Measurements from ENCODE around the gene RTN4R. TPM values are rescaled to one million over a fixed set of nuclear protein-coding genes. Genes with fewer than 3 reads are reported as not detected.
"Not testable (repeated sequence)": the region's sequence is repeated elsewhere in the genome, so short reads cannot be mapped to it uniquely, and the experiment has no call there.

RTN4R gene
- total RNA-seq, 1 donor from 2014 or later: 5.5 TPM

- DNase-seq (ENCODE audit: low spot score): not testable (repeated sequence)
Measured at GRCh38 chr22:20285473-20286311, 17.6 kb upstream of the RTN4R start.

GRCh38 chr22:20284471-20285086 is 16.5 kb upstream of the RTN4R start:
- H3K36me3 Mint-ChIP-seq (ENCODE audit: low read depth): no peaks in the 10 kb centered on the region
- no peak overlapping the region for H3K27ac Mint-ChIP-seq (ENCODE audit: unreplicated experiment)
- H3K27me3 Mint-ChIP-seq (ENCODE audit: low read depth): peaks cover 6% of the 10 kb centered on the region
- no peaks in the 10 kb centered on the region for H3K9me3 Mint-ChIP-seq (ENCODE audit: low read depth)
- TF ChIP-seq CTCF (IDR thresholded peaks at IDR 0.05): no peak
- DNase-seq (ENCODE audit: low spot score): no peak
- no peak overlapping the region for H3K4me3 Mint-ChIP-seq (ENCODE audit: unreplicated experiment)
- no peaks in the 10 kb centered on the region for H3K4me1 Mint-ChIP-seq (ENCODE audit: low read depth)

More at GRCh38 chr22:20285473-20286311, 17.6 kb upstream of the RTN4R start:
- not testable (repeated sequence) for H3K9me3 Mint-ChIP-seq (ENCODE audit: low read depth); H3K36me3 Mint-ChIP-seq (ENCODE audit: low read depth); H3K27me3 Mint-ChIP-seq (ENCODE audit: low read depth); H3K27ac Mint-ChIP-seq (ENCODE audit: unreplicated experiment); H3K4me3 Mint-ChIP-seq (ENCODE audit: unreplicated experiment); H3K4me1 Mint-ChIP-seq (ENCODE audit: low read depth)
- peak; percentile 84 for TF ChIP-seq CTCF (IDR thresholded peaks at IDR 0.05)

GRCh38 chr22:20283674-20284066 is 15.6 kb upstream of the RTN4R start:
- peaks cover 6% of the 10 kb centered on the region for H3K27me3 Mint-ChIP-seq (ENCODE audit: low read depth)
- no peaks in the 10 kb centered on the region for H3K36me3 Mint-ChIP-seq (ENCODE audit: low read depth)
- H3K4me1 Mint-ChIP-seq (ENCODE audit: low read depth): no peaks in the 10 kb centered on the region
- no peak overlapping the region for H3K4me3 Mint-ChIP-seq (ENCODE audit: unreplicated experiment)
- no peak overlapping the region for H3K27ac Mint-ChIP-seq (ENCODE audit: unreplicated experiment)
- no peak for TF ChIP-seq CTCF (IDR thresholded peaks at IDR 0.05)
- no peak for DNase-seq (ENCODE audit: low spot score)
- no peaks in the 10 kb centered on the region for H3K9me3 Mint-ChIP-seq (ENCODE audit: low read depth)

- H3K27me3 Mint-ChIP-seq (ENCODE audit: low read depth): peaks cover 6% of the 10 kb centered on the region
- H3K4me3 Mint-ChIP-seq (ENCODE audit: unreplicated experiment): no peak overlapping the region
- no peak for DNase-seq (ENCODE audit: low spot score)
- no peaks in the 10 kb centered on the region for H3K9me3 Mint-ChIP-seq (ENCODE audit: low read depth)
- no peak for TF ChIP-seq CTCF (IDR thresholded peaks at IDR 0.05)
- no peaks in the 10 kb centered on the region for H3K4me1 Mint-ChIP-seq (ENCODE audit: low read depth)
- no peaks in the 10 kb centered on the region for H3K36me3 Mint-ChIP-seq (ENCODE audit: low read depth)
- H3K27ac Mint-ChIP-seq (ENCODE audit: unreplicated experiment): no peak overlapping the region
Measured at GRCh38 chr22:20282901-20283673, 15.0 kb upstream of the RTN4R start.

DNA sequence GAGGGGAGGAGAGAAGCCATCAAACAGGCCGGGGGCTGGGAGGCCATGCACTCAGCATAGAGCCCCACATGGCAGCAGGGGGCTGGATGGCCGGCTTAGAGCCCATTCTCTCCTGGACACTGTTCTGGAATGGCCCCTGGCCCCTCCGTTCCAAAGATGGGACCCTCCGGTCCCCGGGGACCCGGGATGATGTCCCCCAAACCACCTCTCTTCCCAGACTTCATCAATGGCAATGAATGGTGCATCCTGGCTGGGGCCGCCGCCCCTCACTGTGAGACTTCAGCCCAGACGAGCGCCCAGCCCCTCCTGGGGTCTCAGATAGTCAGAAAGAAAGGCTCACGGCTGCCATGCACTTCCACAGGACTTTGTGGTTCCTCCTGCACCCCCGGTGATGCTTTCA is 13.8 kb upstream of the RTN4R start:
- peaks cover 6% of the 10 kb centered on the region for H3K27me3 Mint-ChIP-seq (ENCODE audit: low read depth)
- no peak overlapping the region for H3K27ac Mint-ChIP-seq (ENCODE audit: unreplicated experiment)
- no peak overlapping the region for H3K4me3 Mint-ChIP-seq (ENCODE audit: unreplicated experiment)
- DNase-seq (ENCODE audit: low spot score): no peak
- no peaks in the 10 kb centered on the region for H3K9me3 Mint-ChIP-seq (ENCODE audit: low read depth)
- H3K36me3 Mint-ChIP-seq (ENCODE audit: low read depth): no peaks in the 10 kb centered on the region
- TF ChIP-seq CTCF (IDR thresholded peaks at IDR 0.05): no peak
- no peaks in the 10 kb centered on the region for H3K4me1 Mint-ChIP-seq (ENCODE audit: low read depth)

DNA sequence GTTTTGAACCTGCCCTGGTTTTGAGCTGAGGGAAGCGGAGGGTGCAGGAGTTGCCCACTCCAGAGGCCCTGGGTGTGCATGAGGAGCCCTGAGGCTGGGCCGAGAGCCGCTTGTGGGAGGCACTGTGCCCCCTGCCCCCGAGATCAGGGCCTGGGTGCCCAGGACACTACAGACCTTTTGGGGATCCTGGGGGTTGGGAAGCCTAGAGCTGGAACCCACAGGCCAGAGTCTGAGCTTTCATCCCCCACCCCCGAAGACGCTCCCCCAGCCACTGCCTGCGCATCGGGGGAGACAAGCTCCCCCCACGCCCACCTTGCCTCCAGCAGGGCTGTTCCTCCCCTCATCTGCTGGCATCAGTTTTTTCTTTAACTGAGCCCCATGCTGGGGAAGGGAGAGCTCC is 13.4 kb upstream of the RTN4R start:
- not testable (repeated sequence) for DNase-seq (ENCODE audit: low spot score); H3K4me1 Mint-ChIP-seq (ENCODE audit: low read depth); H3K27me3 Mint-ChIP-seq (ENCODE audit: low read depth); H3K27ac Mint-ChIP-seq (ENCODE audit: unreplicated experiment); H3K9me3 Mint-ChIP-seq (ENCODE audit: low read depth); H3K4me3 Mint-ChIP-seq (ENCODE audit: unreplicated experiment); H3K36me3 Mint-ChIP-seq (ENCODE audit: low read depth)

Measured in chondrocyte (in vitro differentiated cells).